Measurements from ENCODE around the gene HSF2BP.

DNA sequence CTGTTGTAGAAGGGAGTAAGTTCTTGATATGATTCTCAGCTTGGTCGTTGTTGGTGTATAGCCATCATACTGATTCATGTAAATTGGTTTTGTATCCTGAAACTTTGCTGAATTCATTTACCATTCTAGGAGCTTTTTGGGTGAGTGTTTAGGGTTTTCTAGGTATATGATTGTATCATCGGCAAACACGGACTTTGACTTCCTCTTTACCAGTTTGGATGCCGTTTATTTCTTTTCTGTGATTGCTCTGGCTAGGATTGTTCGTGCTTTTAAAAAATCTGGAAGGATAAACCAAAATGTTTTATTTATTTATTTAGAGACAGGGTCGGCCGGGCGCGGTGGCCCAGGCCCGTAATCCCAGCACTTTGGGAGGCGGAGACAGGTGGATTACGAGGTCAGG, 20.7 kb upstream of the HSF2BP start:
- TF ChIP-seq CEBPB (IDR thresholded peaks at IDR 0.05) (no peak), MAX (IDR thresholded peaks at IDR 0.05) (no peak), TAF1 (IDR thresholded peaks at IDR 0.05; ENCODE audit: low read depth) (no peak), EGR1 (IDR thresholded peaks at IDR 0.05) (no peak), RAD21 (IDR thresholded peaks at IDR 0.05; ENCODE audit: low read depth) (no peak)

All from Ishikawa (cell line).